Upper lobe of left lung (tissue), 6 donors: ENCODE data around the gene TRIM65. TPM values are rescaled to one million over a fixed set of nuclear protein-coding genes. Genes with fewer than 3 reads are reported as not detected.
A peak's percentile ranks its signal among the peaks of the same experiment; 100 is the strongest.

Experiments
- ATAC-seq, 2 donors: fragments of 200-7000 bp; cut with Tn5 transposase; one replicate each; pipeline ENCODE4 v1.9.1; 2022; ENCODE audit warnings: mild to moderate bottlenecking in 2 of 2, moderate library complexity in 2 of 2; ENCODE audit not compliant: low FRiP score in 2 of 2
- DNase-seq, 2 donors: peaks; one replicate each; pipeline ENCODE4 v3.0.0-alpha.2; 2019 to 2020
- H3K27ac ChIP-seq, 4 donors: fragments of 200-600 bp; sonication (generic); one replicate each; pipeline ENCODE4 v1.5.1; 2016 to 2019
- H3K27me3 ChIP-seq, 4 donors: fragments of 200-600 bp; sonication (generic); one replicate each; pipeline ENCODE4 v1.5.1; 2017 to 2019
- H3K36me3 ChIP-seq, 4 donors: fragments of 200-600 bp; sonication (generic); one replicate each; pipeline ENCODE4 v1.5.1; 2016 to 2019
- H3K4me1 ChIP-seq, 4 donors: fragments of 200-600 bp; sonication (generic); one replicate each; pipeline ENCODE4 v1.5.1; 2018 to 2019
- H3K4me3 ChIP-seq, 4 donors: fragments of 200-600 bp; sonication (generic); one replicate each; pipeline ENCODE4 v1.5.1; 2017 to 2019; ENCODE audit warnings: mild to moderate bottlenecking in 2 of 4, moderate library complexity in 1 of 4
- H3K9me3 ChIP-seq, 4 donors: fragments of 200-600 bp; sonication (generic); one replicate each; pipeline ENCODE4 v1.5.1; 2018 to 2019
- EP300 ChIP-seq, 4 donors: sonication (generic); formaldehyde crosslinking; IDR thresholded peaks; one replicate each; pipeline ENCODE4 v1.5.1; 2017; ENCODE audit warnings: antibody characterized with exemption in 4 of 4, control low read depth in 2 of 4
- POLR2A ChIP-seq, 4 donors: fragments of 450-650 bp; IDR thresholded peaks; one replicate each; pipeline ENCODE4 v1.5.1; 2016 to 2017; ENCODE audit warnings: antibody characterized with exemption in 4 of 4, mild to moderate bottlenecking in 2 of 4
- POLR2AphosphoS5 ChIP-seq, 2 donors: sonication (generic); formaldehyde crosslinking; IDR thresholded peaks; one replicate each; pipeline ENCODE4 v1.5.1; 2017; ENCODE audit warnings: antibody characterized with exemption in 2 of 2
- WGBS, 2 donors: methylation state at CpG; one replicate each; pipeline ENCODE4 v1.1.5; 2017 to 2018; 5-methylcytosine and 5-hydroxymethylcytosine counted together
- total RNA-seq, 6 donors: library from RNA; depleted of rRNA in 4 of 6; stranded (reverse); fragments of >200 nt in 4 of 6; gene quantifications; one replicate each; pipeline versions ENCODE4 v1.1.0 to v1.2.1, GENCODE V29; 2016 to 2021
- TF ChIP-seq, protein P1 (sequence below), 6 experiments: fragments of 450-650 bp in 4 of 6; fragments of 200-600 bp in 2 of 6; sonication (generic) in 2 of 6; IDR thresholded peaks; one replicate each; pipeline ENCODE4 v1.5.1; 2016 to 2019; ENCODE audit warnings: antibody characterized with exemption in 6 of 6
- donor health status: DM: no; HTN: no; CAD: no; lungs with moderate emphysema.
- donor health status: DM: no; HTN: yes; CAD: no; lungs with severe emphysema.

Gene TRIM65
- total RNA-seq, 6 donors from 2014 or later, result 23.4 to 35.1 (median 28.2) TPM

- no peaks in the 10 kb centered on the region for H3K9me3 ChIP-seq
- no peak overlapping the region for H3K4me3 ChIP-seq
- ATAC-seq (no peak), DNase-seq (peak in 1 of 2 donors; percentile 57)
- TF ChIP-seq EP300 (IDR thresholded peaks at IDR 0.05) (no peak), POLR2AphosphoS5 (IDR thresholded peaks at IDR 0.05) (no peak), POLR2A (IDR thresholded peaks at IDR 0.05) (no peak)
- TF ChIP-seq, protein P1, sequence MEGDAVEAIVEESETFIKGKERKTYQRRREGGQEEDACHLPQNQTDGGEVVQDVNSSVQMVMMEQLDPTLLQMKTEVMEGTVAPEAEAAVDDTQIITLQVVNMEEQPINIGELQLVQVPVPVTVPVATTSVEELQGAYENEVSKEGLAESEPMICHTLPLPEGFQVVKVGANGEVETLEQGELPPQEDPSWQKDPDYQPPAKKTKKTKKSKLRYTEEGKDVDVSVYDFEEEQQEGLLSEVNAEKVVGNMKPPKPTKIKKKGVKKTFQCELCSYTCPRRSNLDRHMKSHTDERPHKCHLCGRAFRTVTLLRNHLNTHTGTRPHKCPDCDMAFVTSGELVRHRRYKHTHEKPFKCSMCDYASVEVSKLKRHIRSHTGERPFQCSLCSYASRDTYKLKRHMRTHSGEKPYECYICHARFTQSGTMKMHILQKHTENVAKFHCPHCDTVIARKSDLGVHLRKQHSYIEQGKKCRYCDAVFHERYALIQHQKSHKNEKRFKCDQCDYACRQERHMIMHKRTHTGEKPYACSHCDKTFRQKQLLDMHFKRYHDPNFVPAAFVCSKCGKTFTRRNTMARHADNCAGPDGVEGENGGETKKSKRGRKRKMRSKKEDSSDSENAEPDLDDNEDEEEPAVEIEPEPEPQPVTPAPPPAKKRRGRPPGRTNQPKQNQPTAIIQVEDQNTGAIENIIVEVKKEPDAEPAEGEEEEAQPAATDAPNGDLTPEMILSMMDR (IDR thresholded peaks at IDR 0.05), result no peak
- WGBS, 2 donors, result 90 to 97% methylated on average over 2 to 5 of the region's 11 CpGs
- H3K36me3 ChIP-seq, result peaks cover 0 to 4% (median under 1%) of the 10 kb centered on the region in 4 donors
- peaks cover 0 to 9% (median 0%) of the 10 kb centered on the region in 4 donors for H3K4me1 ChIP-seq
- no peaks in the 10 kb centered on the region for H3K27me3 ChIP-seq
- H3K27ac ChIP-seq, result no peak overlapping the region
Measured at GRCh38 chr17:75925103-75925502, 28.4 kb upstream of the TRIM65 start.

DNA sequence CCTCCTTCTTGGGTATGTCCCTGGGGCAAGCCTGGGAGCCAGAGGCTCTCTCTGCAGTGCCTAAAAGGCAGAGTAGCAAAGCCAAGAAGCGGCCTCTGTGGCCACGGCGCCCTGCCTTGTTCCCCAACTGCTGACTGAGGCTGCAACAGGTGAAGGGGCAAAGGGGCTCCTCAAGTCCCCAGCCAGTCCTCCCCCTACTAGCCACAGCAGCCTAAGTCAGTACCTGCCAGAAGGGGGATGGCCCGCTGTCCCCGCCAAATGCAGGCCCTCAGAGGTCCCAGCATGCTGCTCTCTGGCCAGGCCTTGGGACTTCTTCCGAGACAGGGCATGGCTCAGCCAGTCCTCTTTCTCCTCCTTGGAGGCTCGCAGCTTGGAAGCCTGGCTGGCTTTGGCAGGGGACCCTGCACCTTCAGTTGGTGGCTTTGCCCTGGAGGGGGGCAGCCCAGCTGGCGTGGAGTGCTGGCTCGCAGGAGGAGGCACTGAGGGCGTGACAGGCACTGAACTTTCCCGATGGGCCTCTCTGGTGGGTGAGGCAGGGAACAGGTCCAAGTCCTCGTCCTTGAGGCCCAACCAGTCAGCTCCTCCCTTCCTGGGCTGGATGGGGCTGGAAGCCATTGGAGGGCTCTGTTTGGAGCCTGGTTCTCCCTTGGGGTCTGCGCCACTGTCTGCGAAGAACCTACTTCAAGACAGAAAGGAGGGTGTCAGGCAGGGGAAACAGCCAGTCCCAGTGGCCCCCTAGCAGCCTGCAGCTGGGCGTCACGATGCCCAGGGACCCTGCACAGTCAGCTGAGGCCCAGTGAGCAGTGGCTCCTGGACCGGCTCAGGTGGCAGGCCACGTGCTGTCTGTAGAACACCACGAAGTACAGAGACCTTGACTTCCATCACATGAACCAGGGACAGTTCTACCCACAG lies 26.5 kb upstream of the TRIM65 start:
- Histone ChIP-seq H3K4me3 (no peak overlapping the region), H3K36me3 (peaks cover 0 to 9% (median 2%) of the 10 kb centered on the region in 4 donors), H3K9me3 (no peaks in the 10 kb centered on the region), H3K4me1 (peaks cover 0 to 9% (median 0%) of the 10 kb centered on the region in 4 donors), H3K27ac (no peak overlapping the region), H3K27me3 (no peaks in the 10 kb centered on the region)
- 73% methylated on average over 17 of the region's 19 CpGs; no CpG with 5 or more reads in 1 of the 2 donors for WGBS, 2 donors
- TF ChIP-seq EP300 (IDR thresholded peaks at IDR 0.05), result no peak
- no peak for TF ChIP-seq POLR2A (IDR thresholded peaks at IDR 0.05)
- TF ChIP-seq, protein P1 (IDR thresholded peaks at IDR 0.05), result no peak
- no peak for TF ChIP-seq POLR2AphosphoS5 (IDR thresholded peaks at IDR 0.05)
- no peak for DNase-seq
- no peak for ATAC-seq

DNA sequence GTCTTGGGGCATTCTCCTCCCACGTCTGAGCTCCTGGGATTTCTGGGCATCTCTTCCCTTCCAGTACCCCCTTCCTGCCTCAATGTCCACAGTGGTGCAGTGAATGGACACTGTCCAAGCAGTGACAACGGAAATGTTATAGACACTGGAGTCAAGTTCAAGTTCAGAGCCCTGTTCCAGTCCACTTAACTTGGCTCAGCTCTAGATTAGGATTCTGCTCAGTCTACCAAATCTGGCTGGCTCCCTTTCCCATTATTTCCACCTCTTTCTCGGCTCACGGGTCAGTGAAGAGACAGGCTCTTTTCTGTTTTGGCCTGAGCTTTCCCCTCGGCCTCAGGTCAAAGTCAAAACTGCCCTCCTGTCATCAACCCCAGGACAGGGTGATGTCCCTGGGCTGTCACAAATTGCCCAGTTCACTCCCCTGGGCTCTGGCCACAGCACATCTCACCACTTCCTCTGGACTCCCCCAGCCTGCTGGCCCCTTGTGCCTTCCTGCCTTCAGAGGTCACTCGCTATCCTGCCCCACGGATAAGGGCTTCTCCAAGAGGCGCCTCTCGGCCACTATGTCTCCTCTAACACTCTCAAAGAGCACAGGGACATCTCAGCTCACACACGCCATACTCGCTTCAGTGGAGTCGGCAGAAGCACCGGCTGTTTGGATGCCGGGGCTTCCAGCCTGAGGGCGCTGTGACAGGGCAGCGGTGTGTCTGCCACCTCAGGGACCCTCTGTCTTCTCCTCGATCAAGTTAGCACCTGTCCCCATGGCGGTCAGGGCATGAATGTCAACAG lies 25.6 kb upstream of the TRIM65 start:
- H3K4me3 ChIP-seq, result no peak overlapping the region
- no peak overlapping the region for H3K27ac ChIP-seq
- H3K9me3 ChIP-seq, result no peaks in the 10 kb centered on the region
- DNase-seq (no peak), ATAC-seq (no peak)
- peaks cover 0 to 9% (median 0%) of the 10 kb centered on the region in 4 donors for H3K4me1 ChIP-seq
- H3K36me3 ChIP-seq, result peaks cover 0 to 9% (median 4%) of the 10 kb centered on the region in 4 donors
- TF ChIP-seq POLR2AphosphoS5 (IDR thresholded peaks at IDR 0.05), result peak in 1 of 2 donors; percentile 36
- TF ChIP-seq, protein P1 (IDR thresholded peaks at IDR 0.05), result no peak
- 89 to 90% methylated on average over 17 to 18 of the region's 18 CpGs for WGBS, 2 donors
- no peaks in the 10 kb centered on the region for H3K27me3 ChIP-seq

GRCh38 chr17:75921596-75921995 lies 24.8 kb upstream of the TRIM65 start:
- Histone ChIP-seq H3K36me3 (peaks cover 0 to 9% (median 4%) of the 10 kb centered on the region in 4 donors), H3K27ac (no peak overlapping the region), H3K4me1 (peaks cover 0 to 5% (median 0%) of the 10 kb centered on the region in 4 donors), H3K27me3 (no peaks in the 10 kb centered on the region), H3K9me3 (no peaks in the 10 kb centered on the region), H3K4me3 (no peak overlapping the region)
- ATAC-seq (no peak), DNase-seq (no peak)
- 96 to 100% methylated on average over 6 to 9 of the region's 15 CpGs for WGBS, 2 donors
- TF ChIP-seq POLR2AphosphoS5 (IDR thresholded peaks at IDR 0.05), result no peak
- TF ChIP-seq POLR2A (IDR thresholded peaks at IDR 0.05), result no peak
- no peak for TF ChIP-seq EP300 (IDR thresholded peaks at IDR 0.05)
- TF ChIP-seq, protein P1 (IDR thresholded peaks at IDR 0.05), result no peak
